Gastrocnemius medialis (tissue), 4 donors: ENCODE data around the gene DPM2. TPM values are rescaled to one million over a fixed set of nuclear protein-coding genes. Genes with fewer than 3 reads are reported as not detected.

ENCODE experiments used
- ATAC-seq, 2 donors: fragments of 150-250 bp; one replicate each; pipeline ENCODE4 v1.9.1; 2016
- DNase-seq, 2 donors: peaks; one replicate each; pipeline ENCODE4 v3.0.0-alpha.2; 2019
- H3K27ac ChIP-seq, 4 donors: fragments of 200-600 bp; sonication (generic); 1 replicate in 1 of 4; 2 replicates in 3 of 4; pipeline ENCODE4 v1.5.1; 2016 to 2018; ENCODE audit warnings: mild to moderate bottlenecking in 2 of 4, moderate library complexity in 1 of 4
- H3K27me3 ChIP-seq, 3 donors: fragments of 200-600 bp; sonication (generic) in 2 of 3; 1 replicate in 1 of 3; 2 replicates in 2 of 3; pipeline versions ENCODE4 v1.5.1 to v1.6.0; 2016 to 2019; ENCODE audit warnings: mild to moderate bottlenecking in 1 of 3, moderate library complexity in 1 of 3
- H3K36me3 ChIP-seq, 2 donors: fragments of 200-600 bp; sonication (generic) in 1 of 2; one replicate each; pipeline ENCODE4 v1.5.1; 2017 to 2018
- H3K4me1 ChIP-seq, 2 donors: fragments of 200-600 bp; sonication (generic) in 1 of 2; one replicate each; pipeline ENCODE4 v1.5.1; 2016 to 2017; ENCODE audit warnings: mild to moderate bottlenecking in 2 of 2
- H3K4me3 ChIP-seq, 4 donors: fragments of 200-600 bp; sonication (generic) in 3 of 4; 1 replicate in 1 of 4; 2 replicates in 3 of 4; pipeline ENCODE4 v1.5.1; 2016 to 2019; ENCODE audit warnings: mild to moderate bottlenecking in 2 of 4
- H3K9me3 ChIP-seq, 3 donors: fragments of 200-600 bp; sonication (generic) in 2 of 3; 1 replicate in 1 of 3; 2 replicates in 2 of 3; pipeline ENCODE4 v1.5.1; 2016 to 2019
- POLR2A ChIP-seq, 2 donors: fragments of 450-650 bp; IDR thresholded peaks; one replicate each; pipeline ENCODE4 v1.6.1; 2017; ENCODE audit warnings: antibody characterized with exemption in 2 of 2, mild to moderate bottlenecking in 2 of 2, moderate library complexity in 2 of 2
- in situ Hi-C, 4 donors: fragments of 200-750 bp; cut with MboI; loops; one replicate each; pipeline versions ENCODE4 v1.15.0 to v1.8.0; 2017; ENCODE audit warnings: low sequenced_read_pairs in 4 of 4
- intact Hi-C: fragments of 100-400 bp; cut with DNase I; formaldehyde crosslinking; loops from one replicate; pipeline ENCODE4 v1.15.1; 2023; ENCODE audit warnings: low total_unique reads
- total RNA-seq, 4 donors: library from RNA; depleted of rRNA; stranded (reverse); fragments of >200 nt; gene quantifications; one replicate each; pipeline versions ENCODE4 v1.1.0 to v1.2.3, GENCODE V29; 2016
- TF ChIP-seq, protein P1 (sequence below), 5 experiments: fragments of 450-650 bp in 3 of 5; fragments of 200-600 bp in 2 of 5; sonication (generic) in 2 of 5; IDR thresholded peaks in 4 of 5; conservative IDR thresholded peaks in 1 of 5; 1 replicate in 4 of 5; 2 replicates in 1 of 5; pipeline ENCODE4 v1.5.1; 2016 to 2019; ENCODE audit warnings: antibody characterized with exemption in 5 of 5, mild to moderate bottlenecking in 3 of 5, moderate library complexity in 3 of 5

DPM2 gene
- total RNA-seq, 4 donors from 2014 or later: 4.7 to 10.4 (median 5.9) TPM

DNA sequence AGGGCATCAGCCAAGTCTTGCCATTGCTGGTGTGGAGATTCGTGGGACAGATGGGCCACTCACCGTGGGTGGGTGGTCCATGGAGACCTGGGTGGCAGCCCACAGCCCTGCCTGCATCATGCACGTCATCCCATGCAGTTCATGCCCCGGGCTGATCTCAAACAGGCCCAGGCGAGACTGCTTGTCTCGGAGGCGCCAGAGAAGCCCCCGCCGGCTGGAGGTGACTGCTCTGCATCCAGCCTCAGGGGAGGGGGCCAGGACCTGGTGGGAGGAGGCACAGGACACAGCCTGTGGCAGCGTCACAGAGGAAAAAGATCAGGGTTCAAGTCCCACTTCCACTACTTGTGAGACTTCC, 8.1 kb downstream of the DPM2 start:
- Histone ChIP-seq H3K4me1 (peaks cover 12 to 18% of the 10 kb centered on the region in 2 donors), H3K36me3 (no peaks in the 10 kb centered on the region), H3K9me3 (no peaks in the 10 kb centered on the region), H3K27me3 (peaks cover 35 to 51% (median 41%) of the 10 kb centered on the region in 3 donors), H3K27ac (no peak overlapping the region), H3K4me3 (no peak overlapping the region)
- in situ Hi-C loops (loop anchor here in 2 of 4 donors (10.0 kb wide), 2 partner anchors 195 to 335 kb away; partner anchors contain the start of gene TOR2A (in 1 of the 2)), intact Hi-C loops (loop anchor here (10.0 kb wide), 1 partner anchor 425 kb away; no protein-coding TSS in a partner anchor)
- TF ChIP-seq, protein P1, sequence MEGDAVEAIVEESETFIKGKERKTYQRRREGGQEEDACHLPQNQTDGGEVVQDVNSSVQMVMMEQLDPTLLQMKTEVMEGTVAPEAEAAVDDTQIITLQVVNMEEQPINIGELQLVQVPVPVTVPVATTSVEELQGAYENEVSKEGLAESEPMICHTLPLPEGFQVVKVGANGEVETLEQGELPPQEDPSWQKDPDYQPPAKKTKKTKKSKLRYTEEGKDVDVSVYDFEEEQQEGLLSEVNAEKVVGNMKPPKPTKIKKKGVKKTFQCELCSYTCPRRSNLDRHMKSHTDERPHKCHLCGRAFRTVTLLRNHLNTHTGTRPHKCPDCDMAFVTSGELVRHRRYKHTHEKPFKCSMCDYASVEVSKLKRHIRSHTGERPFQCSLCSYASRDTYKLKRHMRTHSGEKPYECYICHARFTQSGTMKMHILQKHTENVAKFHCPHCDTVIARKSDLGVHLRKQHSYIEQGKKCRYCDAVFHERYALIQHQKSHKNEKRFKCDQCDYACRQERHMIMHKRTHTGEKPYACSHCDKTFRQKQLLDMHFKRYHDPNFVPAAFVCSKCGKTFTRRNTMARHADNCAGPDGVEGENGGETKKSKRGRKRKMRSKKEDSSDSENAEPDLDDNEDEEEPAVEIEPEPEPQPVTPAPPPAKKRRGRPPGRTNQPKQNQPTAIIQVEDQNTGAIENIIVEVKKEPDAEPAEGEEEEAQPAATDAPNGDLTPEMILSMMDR (IDR thresholded peaks at IDR 0.05 in 4 of 5, conservative IDR thresholded peaks at IDR 0.05 in 1 of 5): no peak
- TF ChIP-seq POLR2A (IDR thresholded peaks at IDR 0.05): no peak
- no peak for DNase-seq
- no peak for ATAC-seq

DNA sequence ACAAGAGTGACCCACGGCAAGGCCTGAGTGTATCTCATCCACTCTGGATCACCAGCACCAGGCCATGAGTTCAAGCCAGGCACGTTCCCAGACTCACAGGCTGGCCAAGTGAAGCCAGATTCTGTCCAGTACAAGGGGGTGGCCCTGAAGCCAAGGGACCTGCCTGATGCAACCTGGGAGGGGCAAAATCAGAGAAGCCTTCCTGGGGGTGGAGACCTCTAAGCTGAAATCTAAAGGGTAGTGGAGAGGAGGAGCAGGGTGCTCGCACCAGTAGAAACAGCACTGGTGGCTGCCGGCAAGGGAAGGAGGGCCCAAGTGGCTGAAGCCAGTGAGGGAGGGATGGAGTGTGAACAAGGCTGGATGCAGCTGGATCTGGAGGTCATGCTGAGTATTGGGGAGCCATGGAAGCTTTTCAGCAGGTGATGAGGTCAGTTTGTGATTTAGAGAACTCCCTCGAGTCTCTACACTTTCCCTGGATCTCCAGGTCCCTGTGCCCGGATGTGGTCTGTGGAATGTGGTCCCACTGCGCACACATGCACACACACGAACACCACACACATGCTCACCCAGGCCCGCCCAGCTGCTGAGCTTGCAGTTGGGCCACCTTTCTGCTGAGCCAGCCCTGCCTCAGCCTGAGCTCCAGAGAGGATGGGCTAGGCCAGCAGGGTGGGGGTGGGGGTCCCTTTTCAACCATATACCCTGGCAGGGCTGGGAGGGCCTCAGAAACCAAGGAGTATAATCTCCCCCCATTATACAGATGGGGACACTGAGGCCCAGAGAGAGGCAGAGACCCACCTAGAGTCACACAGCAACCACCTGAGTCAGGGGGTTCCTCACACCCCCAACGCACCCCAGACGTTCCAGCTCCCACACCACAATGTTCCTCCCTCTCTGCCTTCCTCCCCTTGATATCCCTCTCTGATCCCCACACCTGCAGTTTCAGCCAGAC, 8.7 kb downstream of the DPM2 start:
- H3K4me1 ChIP-seq: peaks cover 12 to 18% of the 10 kb centered on the region in 2 donors

GRCh38 chr9:127927988-127928675, 9.5 kb downstream of the DPM2 start:
- in situ Hi-C loops: loop anchor here in 2 of 4 donors (10.0 kb wide), 2 partner anchors 193 to 333 kb away; partner anchors contain the start of gene TOR2A (in 1 of the 2)
- Histone ChIP-seq H3K27ac (no peak overlapping the region), H3K4me1 (peaks cover 12 to 18% of the 10 kb centered on the region in 2 donors), H3K36me3 (no peaks in the 10 kb centered on the region), H3K27me3 (peaks cover 35 to 51% (median 41%) of the 10 kb centered on the region in 3 donors), H3K4me3 (no peak overlapping the region), H3K9me3 (no peaks in the 10 kb centered on the region)
- intact Hi-C loops: loop anchor here (10.0 kb wide), 1 partner anchor 423 kb away; no protein-coding TSS in a partner anchor
- ATAC-seq: no peak
- no peak for TF ChIP-seq POLR2A (IDR thresholded peaks at IDR 0.05)
- TF ChIP-seq, protein P1 (IDR thresholded peaks at IDR 0.05 in 4 of 5, conservative IDR thresholded peaks at IDR 0.05 in 1 of 5): no peak
- no peak for DNase-seq

More for the DNA sequence above, 8.7 kb downstream of the DPM2 start:
- H3K27me3 ChIP-seq: peaks cover 35 to 51% (median 41%) of the 10 kb centered on the region in 3 donors
- no peak for TF ChIP-seq POLR2A (IDR thresholded peaks at IDR 0.05)
- TF ChIP-seq, protein P1 (IDR thresholded peaks at IDR 0.05 in 4 of 5, conservative IDR thresholded peaks at IDR 0.05 in 1 of 5): no peak
- no peak overlapping the region for H3K4me3 ChIP-seq
- no peaks in the 10 kb centered on the region for H3K9me3 ChIP-seq
- H3K27ac ChIP-seq: no peak overlapping the region
- no peak for ATAC-seq
- intact Hi-C loops (loop anchor here (10.0 kb wide), 1 partner anchor 424 kb away; no protein-coding TSS in a partner anchor), in situ Hi-C loops (loop anchor here in 2 of 4 donors (10.0 kb wide), 2 partner anchors 194 to 334 kb away; partner anchors contain the start of gene TOR2A (in 1 of the 2))
- H3K36me3 ChIP-seq: no peaks in the 10 kb centered on the region
- no peak for DNase-seq

- Histone ChIP-seq H3K27me3 (peaks cover 35 to 46% (median 41%) of the 10 kb centered on the region in 3 donors), H3K27ac (no peak overlapping the region), H3K9me3 (no peaks in the 10 kb centered on the region), H3K36me3 (no peaks in the 10 kb centered on the region), H3K4me1 (peaks cover 12 to 18% of the 10 kb centered on the region in 2 donors), H3K4me3 (no peak overlapping the region)
- no peak for TF ChIP-seq POLR2A (IDR thresholded peaks at IDR 0.05)
- TF ChIP-seq, protein P1 (IDR thresholded peaks at IDR 0.05 in 4 of 5, conservative IDR thresholded peaks at IDR 0.05 in 1 of 5): no peak
- in situ Hi-C loops: loop anchor here in 2 of 4 donors (10.0 kb wide), 2 partner anchors 193 to 333 kb away; partner anchors contain the start of gene TOR2A (in 1 of the 2)
- intact Hi-C loops: loop anchor here (10.0 kb wide), 1 partner anchor 423 kb away; no protein-coding TSS in a partner anchor
- ATAC-seq: no peak
- DNase-seq: no peak
Observed at GRCh38 chr9:127927201-127927987, 10.3 kb downstream of the DPM2 start.
